Measurements from ENCODE around the gene GLRA2.

DNA sequence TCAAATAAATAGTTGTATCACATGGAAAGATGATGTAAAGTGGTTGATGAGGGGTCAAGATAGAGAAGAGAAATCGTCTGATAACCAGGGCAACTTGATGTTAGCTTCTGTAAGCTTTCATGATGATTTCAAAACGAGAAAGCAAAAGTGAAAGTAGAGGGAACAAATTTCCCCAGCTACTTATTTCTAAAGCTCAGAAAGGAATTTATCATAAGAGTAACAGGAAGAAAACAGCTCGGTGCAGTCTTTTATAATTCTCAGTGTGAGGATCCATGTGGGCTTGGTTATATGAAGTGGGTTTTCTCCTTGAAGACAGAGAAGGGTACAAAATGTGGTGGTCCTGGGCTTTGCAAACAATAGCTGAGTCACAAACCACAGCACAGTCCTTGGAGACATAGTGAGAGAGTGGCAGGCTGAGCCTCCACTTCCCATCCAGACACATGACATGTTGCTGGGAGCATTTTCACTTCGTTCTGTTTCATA lies 32.1 kb upstream of the GLRA2 start:
- TF ChIP-seq POLR2A (IDR thresholded peaks at IDR 0.05; ENCODE audit: low read depth, low read length) (no peak), SPI1 (IDR thresholded peaks at IDR 0.05; ENCODE audit: low read depth, low read length) (no peak)

Data from GM12891 (cell line).